ENCODE measurements around the gene MTR. TPM values are rescaled to one million over a fixed set of nuclear protein-coding genes. Genes with fewer than 3 reads are reported as not detected.

The MTR gene
- total and polyA plus RNA-seq, 4 donors, result 4.4 to 49.3 (median 21.6) TPM

DNA sequence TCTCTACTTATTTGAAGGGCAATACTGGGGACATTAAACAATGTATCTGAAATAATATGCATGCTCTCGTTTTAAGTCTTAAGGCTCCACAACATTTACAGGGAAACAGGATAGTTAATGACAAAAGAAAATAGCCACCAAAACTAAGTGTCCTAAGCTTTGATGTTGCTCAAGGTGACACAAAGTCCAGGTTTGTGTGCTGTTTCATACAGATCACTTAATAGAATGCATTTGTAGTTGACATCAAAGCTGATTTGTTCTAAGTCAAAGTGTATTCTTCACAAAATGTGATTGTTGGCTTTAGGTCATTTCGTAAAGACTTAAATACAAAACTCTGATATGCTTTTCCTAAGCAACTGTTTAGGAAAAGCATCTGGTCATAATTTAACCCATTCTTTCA lies 37.5 kb upstream of the MTR start:
- Histone ChIP-seq H3K27me3 (ENCODE audit: control insufficient read depth in 3 of 3, insufficient read depth in 3 of 3, low read length in 2 of 3) (no peaks in the 10 kb centered on the region), H3K4me1 (ENCODE audit: control insufficient read depth in 5 of 5, insufficient read depth in 5 of 5, low read length in 5 of 5) (peaks cover 0 to 8% (median 0%) of the 10 kb centered on the region in 5 donors), H3K9me3 (ENCODE audit: control insufficient read depth in 4 of 4, insufficient read depth in 3 of 4, low read length in 3 of 4) (no peaks in the 10 kb centered on the region), H3K9ac (ENCODE audit: insufficient read depth in 1 of 2, low read length in 2 of 2) (no peak overlapping the region), H3K4me3 (no peak overlapping the region), H3K36me3 (ENCODE audit: control insufficient read depth in 4 of 4, insufficient read depth in 4 of 4, low read length in 4 of 4) (peaks cover 0 to 24% (median 0%) of the 10 kb centered on the region in 4 donors), H3K27ac (ENCODE audit: low read depth in 1 of 2, low read length in 1 of 2) (no peak overlapping the region)
- DNase-seq (no peak), ATAC-seq (ENCODE audit: insufficient read depth, low FRiP score) (no peak)
- TF ChIP-seq, protein P1, sequence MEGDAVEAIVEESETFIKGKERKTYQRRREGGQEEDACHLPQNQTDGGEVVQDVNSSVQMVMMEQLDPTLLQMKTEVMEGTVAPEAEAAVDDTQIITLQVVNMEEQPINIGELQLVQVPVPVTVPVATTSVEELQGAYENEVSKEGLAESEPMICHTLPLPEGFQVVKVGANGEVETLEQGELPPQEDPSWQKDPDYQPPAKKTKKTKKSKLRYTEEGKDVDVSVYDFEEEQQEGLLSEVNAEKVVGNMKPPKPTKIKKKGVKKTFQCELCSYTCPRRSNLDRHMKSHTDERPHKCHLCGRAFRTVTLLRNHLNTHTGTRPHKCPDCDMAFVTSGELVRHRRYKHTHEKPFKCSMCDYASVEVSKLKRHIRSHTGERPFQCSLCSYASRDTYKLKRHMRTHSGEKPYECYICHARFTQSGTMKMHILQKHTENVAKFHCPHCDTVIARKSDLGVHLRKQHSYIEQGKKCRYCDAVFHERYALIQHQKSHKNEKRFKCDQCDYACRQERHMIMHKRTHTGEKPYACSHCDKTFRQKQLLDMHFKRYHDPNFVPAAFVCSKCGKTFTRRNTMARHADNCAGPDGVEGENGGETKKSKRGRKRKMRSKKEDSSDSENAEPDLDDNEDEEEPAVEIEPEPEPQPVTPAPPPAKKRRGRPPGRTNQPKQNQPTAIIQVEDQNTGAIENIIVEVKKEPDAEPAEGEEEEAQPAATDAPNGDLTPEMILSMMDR (IDR thresholded peaks at IDR 0.05; ENCODE audit: control extremely low read depth, extremely low read depth), result no peak
- WGBS, 2 donors, result 84 to 93% methylated on average over 2 of the region's 2 CpGs

DNA sequence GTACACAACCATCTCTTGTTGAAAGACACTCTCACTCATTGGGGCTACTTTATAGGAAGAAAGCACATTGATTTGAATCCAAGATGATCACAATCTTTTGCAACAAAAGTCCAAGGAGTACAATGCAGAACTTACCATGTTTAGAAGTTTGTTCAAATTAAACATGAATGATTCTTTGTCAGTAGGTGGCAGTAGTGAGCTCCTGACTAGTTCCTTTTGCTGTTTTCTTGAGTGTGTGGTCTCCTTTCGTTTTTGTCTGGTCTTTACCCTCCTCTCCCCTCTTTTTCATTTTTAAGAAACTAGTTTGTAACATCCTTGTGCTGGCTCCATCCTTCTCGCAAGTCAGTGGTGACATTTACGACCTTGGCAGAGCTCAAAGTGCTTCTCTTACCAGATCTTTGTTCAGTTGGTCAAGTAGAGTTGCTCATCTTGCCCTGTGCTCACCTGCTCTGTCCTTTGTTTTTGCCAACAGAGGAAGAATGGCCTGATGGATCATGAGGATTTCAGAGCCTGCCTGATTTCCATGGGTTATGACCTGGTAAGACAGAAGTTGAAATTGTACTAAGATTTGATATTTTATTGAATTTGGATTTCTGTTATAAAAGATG lies 35.7 kb upstream of the MTR start:
- TF ChIP-seq, protein P1 (IDR thresholded peaks at IDR 0.05; ENCODE audit: control extremely low read depth, extremely low read depth), result peak; percentile 29
- WGBS, 2 donors, result 55 to 63% methylated on average over 3 of the region's 3 CpGs
- peak in 2 of 3 donors; percentile 49 to 60 for DNase-seq
- Histone ChIP-seq H3K4me3 (no peak overlapping the region), H3K9me3 (ENCODE audit: control insufficient read depth in 4 of 4, insufficient read depth in 3 of 4, low read length in 3 of 4) (no peaks in the 10 kb centered on the region), H3K9ac (ENCODE audit: insufficient read depth in 1 of 2, low read length in 2 of 2) (no peak overlapping the region), H3K27me3 (ENCODE audit: control insufficient read depth in 3 of 3, insufficient read depth in 3 of 3, low read length in 2 of 3) (no peaks in the 10 kb centered on the region), H3K27ac (ENCODE audit: low read depth in 1 of 2, low read length in 1 of 2) (no peak overlapping the region), H3K36me3 (ENCODE audit: control insufficient read depth in 4 of 4, insufficient read depth in 4 of 4, low read length in 4 of 4) (peaks cover 0 to 24% (median 0%) of the 10 kb centered on the region in 4 donors), H3K4me1 (ENCODE audit: control insufficient read depth in 5 of 5, insufficient read depth in 5 of 5, low read length in 5 of 5) (peaks cover 0 to 1% (median 0%) of the 10 kb centered on the region in 5 donors)
- ATAC-seq (ENCODE audit: insufficient read depth, low FRiP score), result no peak

DNA sequence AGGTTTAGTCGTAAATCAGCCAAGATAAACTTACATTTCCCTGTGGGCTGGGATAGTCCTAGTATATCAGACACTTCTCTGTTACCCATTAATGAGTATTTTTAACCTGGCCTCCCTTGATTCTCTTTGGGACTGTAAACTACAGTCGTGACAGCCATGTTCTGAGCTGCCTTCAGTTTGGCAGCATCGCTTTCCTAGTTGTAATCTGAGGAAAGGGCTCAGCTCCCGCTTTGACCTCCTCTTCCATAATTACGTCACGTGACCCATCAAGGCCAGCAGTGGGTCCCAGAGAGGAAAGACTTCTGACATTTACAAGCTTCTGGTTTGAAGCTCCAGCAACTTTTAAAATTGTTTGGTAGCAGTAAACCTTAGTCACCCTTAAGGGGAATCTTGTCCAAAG lies 34.6 kb upstream of the MTR start:
- ATAC-seq (ENCODE audit: insufficient read depth, low FRiP score) (no peak), DNase-seq (no peak)
- Histone ChIP-seq H3K36me3 (ENCODE audit: control insufficient read depth in 4 of 4, insufficient read depth in 4 of 4, low read length in 4 of 4) (peaks cover 0 to 24% (median 0%) of the 10 kb centered on the region in 4 donors), H3K9ac (ENCODE audit: insufficient read depth in 1 of 2, low read length in 2 of 2) (no peak overlapping the region), H3K4me3 (no peak overlapping the region), H3K27ac (ENCODE audit: low read depth in 1 of 2, low read length in 1 of 2) (no peak overlapping the region), H3K4me1 (ENCODE audit: control insufficient read depth in 5 of 5, insufficient read depth in 5 of 5, low read length in 5 of 5) (peaks cover 0 to 1% (median 0%) of the 10 kb centered on the region in 5 donors), H3K27me3 (ENCODE audit: control insufficient read depth in 3 of 3, insufficient read depth in 3 of 3, low read length in 2 of 3) (no peaks in the 10 kb centered on the region), H3K9me3 (ENCODE audit: control insufficient read depth in 4 of 4, insufficient read depth in 3 of 4, low read length in 3 of 4) (no peaks in the 10 kb centered on the region)
- 79 to 88% methylated on average over 6 of the region's 6 CpGs for WGBS, 2 donors
- TF ChIP-seq, protein P1 (IDR thresholded peaks at IDR 0.05; ENCODE audit: control extremely low read depth, extremely low read depth), result no peak

DNA sequence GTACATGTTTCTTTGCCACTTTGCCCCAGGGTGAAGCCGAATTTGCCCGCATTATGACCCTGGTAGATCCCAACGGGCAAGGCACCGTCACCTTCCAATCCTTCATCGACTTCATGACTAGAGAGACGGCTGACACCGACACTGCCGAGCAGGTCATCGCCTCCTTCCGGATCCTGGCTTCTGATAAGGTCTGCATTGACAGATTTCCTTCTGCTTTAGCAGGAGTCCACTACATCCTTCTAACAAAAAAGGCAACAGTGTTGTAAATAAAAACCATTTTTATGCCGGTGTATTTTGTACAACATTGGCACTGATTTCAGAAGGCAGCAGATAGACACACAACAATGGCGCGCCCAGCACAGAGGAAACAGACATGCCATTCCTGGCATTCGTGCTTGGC lies 34.1 kb upstream of the MTR start:
- Histone ChIP-seq H3K27me3 (ENCODE audit: control insufficient read depth in 3 of 3, insufficient read depth in 3 of 3, low read length in 2 of 3) (no peaks in the 10 kb centered on the region), H3K4me1 (ENCODE audit: control insufficient read depth in 5 of 5, insufficient read depth in 5 of 5, low read length in 5 of 5) (peaks cover 0 to 1% (median 0%) of the 10 kb centered on the region in 5 donors), H3K4me3 (no peak overlapping the region), H3K9me3 (ENCODE audit: control insufficient read depth in 4 of 4, insufficient read depth in 3 of 4, low read length in 3 of 4) (no peaks in the 10 kb centered on the region), H3K27ac (ENCODE audit: low read depth in 1 of 2, low read length in 1 of 2) (no peak overlapping the region), H3K9ac (ENCODE audit: insufficient read depth in 1 of 2, low read length in 2 of 2) (no peak overlapping the region), H3K36me3 (ENCODE audit: control insufficient read depth in 4 of 4, insufficient read depth in 4 of 4, low read length in 4 of 4) (peaks cover 0 to 26% (median 0%) of the 10 kb centered on the region in 4 donors)
- TF ChIP-seq, protein P1 (IDR thresholded peaks at IDR 0.05; ENCODE audit: control extremely low read depth, extremely low read depth), result no peak
- DNase-seq (no peak), ATAC-seq (ENCODE audit: insufficient read depth, low FRiP score) (no peak)
- 94 to 95% methylated on average over 14 of the region's 14 CpGs for WGBS, 2 donors
